HepG2 (cell line): ENCODE results near the gene TRIM27. TPM values are rescaled to one million over a fixed set of nuclear protein-coding genes. Genes with fewer than 3 reads are reported as not detected.

ENCODE experiments used
- EZH2 ChIP-seq: conservative IDR thresholded peaks from 2 replicates; pipeline ENCODE4 v1.6.1; 2012; ENCODE audit warnings: mild to moderate bottlenecking, low read depth, low read length, moderate library complexity
- GPN1 ChIP-seq: sonication (generic); formaldehyde crosslinking; IDR thresholded peaks from 2 replicates; pipeline ENCODE4 v1.5.1; 2020; ENCODE audit warnings: missing genetic modification reagents, borderline replicate concordance
- HOXD1 ChIP-seq: sonication (generic); formaldehyde crosslinking; IDR thresholded peaks from 2 replicates; pipeline ENCODE4 v1.5.0; 2020; ENCODE audit warnings: missing genetic modification reagents
- MATR3 ChIP-seq: sonication (generic); formaldehyde crosslinking; IDR thresholded peaks from 2 replicates; pipeline ENCODE4 v1.4.0; 2020; ENCODE audit warnings: missing genetic modification reagents
- NFYB ChIP-seq: sonication (generic); formaldehyde crosslinking; IDR thresholded peaks from 2 replicates; pipeline ENCODE4 v1.4.0; 2020; ENCODE audit warnings: missing genetic modification reagents
- POLR2G ChIP-seq: fragments of 200-400 bp; formaldehyde crosslinking; IDR thresholded peaks from 2 replicates; pipeline ENCODE4 v1.6.1; 2018; ENCODE audit warnings: mild to moderate bottlenecking, low read depth, low read length, moderate library complexity
- SRF ChIP-seq: IDR thresholded peaks from 2 replicates; pipeline ENCODE4 v1.6.1; 2011; ENCODE audit warnings: mild to moderate bottlenecking, low read depth, low read length, moderate library complexity
- ZFP36 ChIP-seq: fragments of 150-350 bp; IDR thresholded peaks from 2 replicates; pipeline ENCODE4 v1.6.1; 2018; ENCODE audit warnings: borderline replicate concordance, low read length, low read depth; ENCODE audit not compliant: partially characterized antibody
- ZNF224 ChIP-seq: sonication (generic); formaldehyde crosslinking; IDR thresholded peaks from 2 replicates; pipeline ENCODE4 v1.5.0; 2020; ENCODE audit warnings: mild to moderate bottlenecking, missing genetic modification reagents
- ZNF790 ChIP-seq: sonication (generic); formaldehyde crosslinking; IDR thresholded peaks from 2 replicates; pipeline ENCODE4 v1.8.0; 2022; ENCODE audit warnings: missing genetic modification reagents, mild to moderate bottlenecking, borderline replicate concordance
- polyA plus RNA-seq, 8 experiments: library from polyadenylated mRNA; depleted of rRNA in 3 of 8; stranded (reverse) in 7 of 8; unstranded in 1 of 8; fragments of >200 nt; fragmentation: Illumina TruSeq in 4 of 8; extraction: Trizol in 4 of 8; gene quantifications; 2 replicates each; pipeline versions ENCODE4 v1.2.1 to v1.2.3, GENCODE V29; 2011 to 2016; ENCODE audit warnings: low read depth in 4 of 8, missing spikeins in 1 of 8, mixed read lengths in 1 of 8; ENCODE audit not compliant: insufficient read depth in 1 of 8
- total RNA-seq, 5 experiments: library from RNA; depleted of rRNA; stranded (reverse); fragments of >200 nt; fragmentation: Illumina TruSeq; extraction: Trizol; gene quantifications; 2 replicates each; pipeline ENCODE4 v1.2.3, GENCODE V29; 2016; ENCODE audit warnings: low read depth in 1 of 5
- TF ChIP-seq, protein P1 (sequence below): sonication (generic); formaldehyde crosslinking; IDR thresholded peaks from 2 replicates; pipeline ENCODE4 v1.5.0; 2020; ENCODE audit warnings: mild to moderate bottlenecking, missing genetic modification reagents, moderate library complexity
- TF ChIP-seq, protein P2 (sequence below): sonication (generic); formaldehyde crosslinking; conservative IDR thresholded peaks from 2 replicates; pipeline ENCODE4 v1.8.1; 2023; ENCODE audit warnings: missing genetic modification reagents
- TF ChIP-seq, protein P3 (sequence below): sonication (generic); formaldehyde crosslinking; IDR thresholded peaks from 2 replicates; pipeline ENCODE4 v1.5.1; 2020; ENCODE audit warnings: missing genetic modification reagents, mild to moderate bottlenecking, borderline replicate concordance
- TF ChIP-seq, protein P4 (sequence below): sonication (generic); formaldehyde crosslinking; IDR thresholded peaks from 2 replicates; pipeline ENCODE4 v1.5.0; 2020; ENCODE audit warnings: missing genetic modification reagents, mild to moderate bottlenecking, borderline replicate concordance
- TF ChIP-seq, protein P5 (sequence below): sonication (generic); formaldehyde crosslinking; IDR thresholded peaks from 2 replicates; pipeline ENCODE4 v1.5.0; 2020; ENCODE audit warnings: mild to moderate bottlenecking, missing genetic modification reagents
- TF ChIP-seq, protein P6 (sequence below): sonication (generic); formaldehyde crosslinking; IDR thresholded peaks from 2 replicates; pipeline ENCODE4 v1.4.0; 2020; ENCODE audit warnings: mild to moderate bottlenecking, missing genetic modification reagents

The TRIM27 gene
- total and polyA plus RNA-seq, 2 of the 13 experiments (the other 11 are each of a cell fraction or from before 2014, with no cell fraction given) = 88.6 to 112 TPM

DNA sequence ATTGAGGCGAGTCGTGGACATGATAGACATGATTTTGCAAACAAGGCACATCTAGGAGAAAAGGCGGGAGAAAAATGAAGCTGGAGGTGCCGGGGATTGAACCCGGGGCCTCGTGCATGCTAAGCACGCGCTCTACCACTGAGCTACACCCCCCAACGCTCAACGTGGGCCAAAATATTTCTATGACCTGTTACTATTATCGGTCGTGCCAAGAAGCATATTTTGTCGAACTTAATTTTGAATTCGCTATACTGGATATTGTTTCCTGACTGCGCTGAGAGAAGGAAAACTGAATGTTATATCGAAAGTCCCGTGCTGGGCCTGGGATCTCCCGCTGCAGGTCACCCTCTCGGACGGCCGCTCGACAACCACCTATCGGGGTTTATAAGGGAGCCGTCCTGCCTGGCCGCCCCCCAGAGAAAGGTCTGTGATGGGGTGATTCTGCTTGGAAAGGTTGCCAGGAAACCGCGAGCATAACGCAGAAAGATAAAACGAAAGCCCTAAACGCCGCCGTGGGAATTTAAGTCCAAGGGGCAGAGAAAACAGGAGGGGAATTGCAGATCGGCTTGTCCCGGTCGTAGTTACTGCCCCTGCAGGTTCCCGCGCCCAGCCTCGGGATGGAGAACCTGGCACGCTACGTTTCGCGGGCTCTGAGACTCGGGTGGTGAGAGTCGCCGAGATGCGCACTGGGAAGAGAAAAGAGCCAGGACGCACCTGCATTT, 60.0 kb downstream of the TRIM27 start (continued):
- TF ChIP-seq, protein P1, sequence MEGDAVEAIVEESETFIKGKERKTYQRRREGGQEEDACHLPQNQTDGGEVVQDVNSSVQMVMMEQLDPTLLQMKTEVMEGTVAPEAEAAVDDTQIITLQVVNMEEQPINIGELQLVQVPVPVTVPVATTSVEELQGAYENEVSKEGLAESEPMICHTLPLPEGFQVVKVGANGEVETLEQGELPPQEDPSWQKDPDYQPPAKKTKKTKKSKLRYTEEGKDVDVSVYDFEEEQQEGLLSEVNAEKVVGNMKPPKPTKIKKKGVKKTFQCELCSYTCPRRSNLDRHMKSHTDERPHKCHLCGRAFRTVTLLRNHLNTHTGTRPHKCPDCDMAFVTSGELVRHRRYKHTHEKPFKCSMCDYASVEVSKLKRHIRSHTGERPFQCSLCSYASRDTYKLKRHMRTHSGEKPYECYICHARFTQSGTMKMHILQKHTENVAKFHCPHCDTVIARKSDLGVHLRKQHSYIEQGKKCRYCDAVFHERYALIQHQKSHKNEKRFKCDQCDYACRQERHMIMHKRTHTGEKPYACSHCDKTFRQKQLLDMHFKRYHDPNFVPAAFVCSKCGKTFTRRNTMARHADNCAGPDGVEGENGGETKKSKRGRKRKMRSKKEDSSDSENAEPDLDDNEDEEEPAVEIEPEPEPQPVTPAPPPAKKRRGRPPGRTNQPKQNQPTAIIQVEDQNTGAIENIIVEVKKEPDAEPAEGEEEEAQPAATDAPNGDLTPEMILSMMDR = no peak; the same call in 1 of the 2 replicates
- TF ChIP-seq, protein P2, sequence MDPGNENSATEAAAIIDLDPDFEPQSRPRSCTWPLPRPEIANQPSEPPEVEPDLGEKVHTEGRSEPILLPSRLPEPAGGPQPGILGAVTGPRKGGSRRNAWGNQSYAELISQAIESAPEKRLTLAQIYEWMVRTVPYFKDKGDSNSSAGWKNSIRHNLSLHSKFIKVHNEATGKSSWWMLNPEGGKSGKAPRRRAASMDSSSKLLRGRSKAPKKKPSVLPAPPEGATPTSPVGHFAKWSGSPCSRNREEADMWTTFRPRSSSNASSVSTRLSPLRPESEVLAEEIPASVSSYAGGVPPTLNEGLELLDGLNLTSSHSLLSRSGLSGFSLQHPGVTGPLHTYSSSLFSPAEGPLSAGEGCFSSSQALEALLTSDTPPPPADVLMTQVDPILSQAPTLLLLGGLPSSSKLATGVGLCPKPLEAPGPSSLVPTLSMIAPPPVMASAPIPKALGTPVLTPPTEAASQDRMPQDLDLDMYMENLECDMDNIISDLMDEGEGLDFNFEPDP (CRISPR knock-in tag) = 0 out of 2 replicates have a peak, but pooled peaks have one; percentile 91
- TF ChIP-seq NFYB (CRISPR knock-in tag) (no peak; the same call in 1 of the 2 replicates), MATR3 (CRISPR knock-in tag) (no peak), SRF (no peak), POLR2G (no peak), GPN1 (CRISPR knock-in tag) (no peak), ZNF790 (CRISPR knock-in tag) (peak; percentile 90; the same call in 1 of the 2 replicates), EZH2 (no peak), HOXD1 (CRISPR knock-in tag) (no peak; the same call in 1 of the 2 replicates), ZFP36 (peak; percentile 35), ZNF224 (CRISPR knock-in tag) (no peak)
- TF ChIP-seq, protein P3, sequence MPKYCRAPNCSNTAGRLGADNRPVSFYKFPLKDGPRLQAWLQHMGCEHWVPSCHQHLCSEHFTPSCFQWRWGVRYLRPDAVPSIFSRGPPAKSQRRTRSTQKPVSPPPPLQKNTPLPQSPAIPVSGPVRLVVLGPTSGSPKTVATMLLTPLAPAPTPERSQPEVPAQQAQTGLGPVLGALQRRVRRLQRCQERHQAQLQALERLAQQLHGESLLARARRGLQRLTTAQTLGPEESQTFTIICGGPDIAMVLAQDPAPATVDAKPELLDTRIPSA (CRISPR knock-in tag) = no peak
- TF ChIP-seq, protein P4, sequence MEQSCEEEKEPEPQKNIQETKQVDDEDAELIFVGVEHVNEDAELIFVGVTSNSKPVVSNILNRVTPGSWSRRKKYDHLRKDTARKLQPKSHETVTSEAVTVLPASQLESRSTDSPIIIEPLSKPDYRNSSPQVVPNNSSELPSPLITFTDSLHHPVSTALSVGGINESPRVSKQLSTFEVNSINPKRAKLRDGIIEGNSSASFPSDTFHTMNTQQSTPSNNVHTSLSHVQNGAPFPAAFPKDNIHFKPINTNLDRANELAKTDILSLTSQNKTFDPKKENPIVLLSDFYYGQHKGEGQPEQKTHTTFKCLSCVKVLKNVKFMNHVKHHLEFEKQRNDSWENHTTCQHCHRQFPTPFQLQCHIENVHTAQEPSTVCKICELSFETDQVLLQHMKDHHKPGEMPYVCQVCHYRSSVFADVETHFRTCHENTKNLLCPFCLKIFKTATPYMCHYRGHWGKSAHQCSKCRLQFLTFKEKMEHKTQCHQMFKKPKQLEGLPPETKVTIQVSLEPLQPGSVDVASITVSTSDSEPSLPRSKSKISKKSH (CRISPR knock-in tag) = peak; percentile 13; the same call in 1 of the 2 replicates
- TF ChIP-seq, protein P5, sequence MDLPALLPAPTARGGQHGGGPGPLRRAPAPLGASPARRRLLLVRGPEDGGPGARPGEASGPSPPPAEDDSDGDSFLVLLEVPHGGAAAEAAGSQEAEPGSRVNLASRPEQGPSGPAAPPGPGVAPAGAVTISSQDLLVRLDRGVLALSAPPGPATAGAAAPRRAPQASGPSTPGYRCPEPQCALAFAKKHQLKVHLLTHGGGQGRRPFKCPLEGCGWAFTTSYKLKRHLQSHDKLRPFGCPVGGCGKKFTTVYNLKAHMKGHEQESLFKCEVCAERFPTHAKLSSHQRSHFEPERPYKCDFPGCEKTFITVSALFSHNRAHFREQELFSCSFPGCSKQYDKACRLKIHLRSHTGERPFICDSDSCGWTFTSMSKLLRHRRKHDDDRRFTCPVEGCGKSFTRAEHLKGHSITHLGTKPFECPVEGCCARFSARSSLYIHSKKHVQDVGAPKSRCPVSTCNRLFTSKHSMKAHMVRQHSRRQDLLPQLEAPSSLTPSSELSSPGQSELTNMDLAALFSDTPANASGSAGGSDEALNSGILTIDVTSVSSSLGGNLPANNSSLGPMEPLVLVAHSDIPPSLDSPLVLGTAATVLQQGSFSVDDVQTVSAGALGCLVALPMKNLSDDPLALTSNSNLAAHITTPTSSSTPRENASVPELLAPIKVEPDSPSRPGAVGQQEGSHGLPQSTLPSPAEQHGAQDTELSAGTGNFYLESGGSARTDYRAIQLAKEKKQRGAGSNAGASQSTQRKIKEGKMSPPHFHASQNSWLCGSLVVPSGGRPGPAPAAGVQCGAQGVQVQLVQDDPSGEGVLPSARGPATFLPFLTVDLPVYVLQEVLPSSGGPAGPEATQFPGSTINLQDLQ (CRISPR knock-in tag) = no peak; the same call in 1 of the 2 replicates
- TF ChIP-seq, protein P6, sequence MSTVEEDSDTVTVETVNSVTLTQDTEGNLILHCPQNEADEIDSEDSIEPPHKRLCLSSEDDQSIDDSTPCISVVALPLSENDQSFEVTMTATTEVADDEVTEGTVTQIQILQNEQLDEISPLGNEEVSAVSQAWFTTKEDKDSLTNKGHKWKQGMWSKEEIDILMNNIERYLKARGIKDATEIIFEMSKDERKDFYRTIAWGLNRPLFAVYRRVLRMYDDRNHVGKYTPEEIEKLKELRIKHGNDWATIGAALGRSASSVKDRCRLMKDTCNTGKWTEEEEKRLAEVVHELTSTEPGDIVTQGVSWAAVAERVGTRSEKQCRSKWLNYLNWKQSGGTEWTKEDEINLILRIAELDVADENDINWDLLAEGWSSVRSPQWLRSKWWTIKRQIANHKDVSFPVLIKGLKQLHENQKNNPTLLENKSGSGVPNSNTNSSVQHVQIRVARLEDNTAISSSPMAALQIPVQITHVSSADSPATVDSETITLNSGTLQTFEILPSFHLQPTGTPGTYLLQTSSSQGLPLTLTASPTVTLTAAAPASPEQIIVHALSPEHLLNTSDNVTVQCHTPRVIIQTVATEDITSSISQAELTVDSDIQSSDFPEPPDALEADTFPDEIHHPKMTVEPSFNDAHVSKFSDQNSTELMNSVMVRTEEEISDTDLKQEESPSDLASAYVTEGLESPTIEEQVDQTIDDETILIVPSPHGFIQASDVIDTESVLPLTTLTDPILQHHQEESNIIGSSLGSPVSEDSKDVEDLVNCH (CRISPR knock-in tag) = no peak
